ENCODE results near the gene VIPR1. TPM values are rescaled to one million over a fixed set of nuclear protein-coding genes. Genes with fewer than 3 reads are reported as not detected.

VIPR1 gene
- total and polyA plus RNA-seq, 4 donors, result 2.3 to 41.8 (median 14.6) TPM

DNA sequence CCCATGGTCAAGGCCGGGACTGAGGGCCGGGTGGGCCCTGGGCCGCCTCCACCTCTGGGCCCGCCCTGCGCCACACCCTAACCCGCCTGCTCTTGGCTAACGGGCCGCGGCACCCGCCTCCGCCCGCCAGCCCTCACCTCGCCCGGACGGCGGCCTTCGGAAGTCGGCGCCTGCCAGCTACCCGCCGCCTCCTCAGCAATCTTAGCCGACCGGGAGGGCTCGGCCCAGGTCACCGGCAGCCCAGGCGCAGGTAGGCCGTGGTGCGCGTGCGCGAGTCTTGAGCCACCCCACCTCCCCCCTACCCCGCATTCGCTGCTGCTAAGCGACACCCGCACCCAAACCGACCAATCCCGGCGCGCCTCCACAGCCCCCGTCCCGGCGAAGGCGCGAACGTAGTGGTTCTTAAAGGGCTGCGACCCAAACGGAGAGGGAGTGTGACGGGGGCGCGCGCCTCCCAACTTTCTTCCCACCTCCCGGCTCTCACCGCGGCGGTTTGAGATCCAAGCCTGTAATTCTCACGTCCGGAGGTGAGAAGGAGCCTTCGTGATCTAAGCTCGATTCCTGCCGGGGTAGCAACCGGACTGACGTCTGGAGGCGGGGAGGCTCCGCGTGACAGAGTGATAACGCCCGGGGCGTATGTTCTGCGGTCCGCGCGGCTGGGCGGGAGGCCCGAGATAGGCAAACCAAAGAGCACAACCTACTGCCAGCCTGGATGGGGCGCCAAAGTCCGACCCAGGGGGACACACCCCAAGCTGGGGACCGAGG is 79.4 kb downstream of the VIPR1 start, which contains the start of gene SEC22C (continued):
- TF ChIP-seq, protein P1, sequence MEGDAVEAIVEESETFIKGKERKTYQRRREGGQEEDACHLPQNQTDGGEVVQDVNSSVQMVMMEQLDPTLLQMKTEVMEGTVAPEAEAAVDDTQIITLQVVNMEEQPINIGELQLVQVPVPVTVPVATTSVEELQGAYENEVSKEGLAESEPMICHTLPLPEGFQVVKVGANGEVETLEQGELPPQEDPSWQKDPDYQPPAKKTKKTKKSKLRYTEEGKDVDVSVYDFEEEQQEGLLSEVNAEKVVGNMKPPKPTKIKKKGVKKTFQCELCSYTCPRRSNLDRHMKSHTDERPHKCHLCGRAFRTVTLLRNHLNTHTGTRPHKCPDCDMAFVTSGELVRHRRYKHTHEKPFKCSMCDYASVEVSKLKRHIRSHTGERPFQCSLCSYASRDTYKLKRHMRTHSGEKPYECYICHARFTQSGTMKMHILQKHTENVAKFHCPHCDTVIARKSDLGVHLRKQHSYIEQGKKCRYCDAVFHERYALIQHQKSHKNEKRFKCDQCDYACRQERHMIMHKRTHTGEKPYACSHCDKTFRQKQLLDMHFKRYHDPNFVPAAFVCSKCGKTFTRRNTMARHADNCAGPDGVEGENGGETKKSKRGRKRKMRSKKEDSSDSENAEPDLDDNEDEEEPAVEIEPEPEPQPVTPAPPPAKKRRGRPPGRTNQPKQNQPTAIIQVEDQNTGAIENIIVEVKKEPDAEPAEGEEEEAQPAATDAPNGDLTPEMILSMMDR (IDR thresholded peaks at IDR 0.05; ENCODE audit: low read depth, low read length, missing input control), result no peak
- TF ChIP-seq RAD21 (IDR thresholded peaks at IDR 0.05) (peak; percentile 51 to 57), YY1 (IDR thresholded peaks at IDR 0.05) (peak; percentile 59)
- TF ChIP-seq, protein P2, sequence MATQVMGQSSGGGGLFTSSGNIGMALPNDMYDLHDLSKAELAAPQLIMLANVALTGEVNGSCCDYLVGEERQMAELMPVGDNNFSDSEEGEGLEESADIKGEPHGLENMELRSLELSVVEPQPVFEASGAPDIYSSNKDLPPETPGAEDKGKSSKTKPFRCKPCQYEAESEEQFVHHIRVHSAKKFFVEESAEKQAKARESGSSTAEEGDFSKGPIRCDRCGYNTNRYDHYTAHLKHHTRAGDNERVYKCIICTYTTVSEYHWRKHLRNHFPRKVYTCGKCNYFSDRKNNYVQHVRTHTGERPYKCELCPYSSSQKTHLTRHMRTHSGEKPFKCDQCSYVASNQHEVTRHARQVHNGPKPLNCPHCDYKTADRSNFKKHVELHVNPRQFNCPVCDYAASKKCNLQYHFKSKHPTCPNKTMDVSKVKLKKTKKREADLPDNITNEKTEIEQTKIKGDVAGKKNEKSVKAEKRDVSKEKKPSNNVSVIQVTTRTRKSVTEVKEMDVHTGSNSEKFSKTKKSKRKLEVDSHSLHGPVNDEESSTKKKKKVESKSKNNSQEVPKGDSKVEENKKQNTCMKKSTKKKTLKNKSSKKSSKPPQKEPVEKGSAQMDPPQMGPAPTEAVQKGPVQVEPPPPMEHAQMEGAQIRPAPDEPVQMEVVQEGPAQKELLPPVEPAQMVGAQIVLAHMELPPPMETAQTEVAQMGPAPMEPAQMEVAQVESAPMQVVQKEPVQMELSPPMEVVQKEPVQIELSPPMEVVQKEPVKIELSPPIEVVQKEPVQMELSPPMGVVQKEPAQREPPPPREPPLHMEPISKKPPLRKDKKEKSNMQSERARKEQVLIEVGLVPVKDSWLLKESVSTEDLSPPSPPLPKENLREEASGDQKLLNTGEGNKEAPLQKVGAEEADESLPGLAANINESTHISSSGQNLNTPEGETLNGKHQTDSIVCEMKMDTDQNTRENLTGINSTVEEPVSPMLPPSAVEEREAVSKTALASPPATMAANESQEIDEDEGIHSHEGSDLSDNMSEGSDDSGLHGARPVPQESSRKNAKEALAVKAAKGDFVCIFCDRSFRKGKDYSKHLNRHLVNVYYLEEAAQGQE (IDR thresholded peaks at IDR 0.05), result no peak

DNA sequence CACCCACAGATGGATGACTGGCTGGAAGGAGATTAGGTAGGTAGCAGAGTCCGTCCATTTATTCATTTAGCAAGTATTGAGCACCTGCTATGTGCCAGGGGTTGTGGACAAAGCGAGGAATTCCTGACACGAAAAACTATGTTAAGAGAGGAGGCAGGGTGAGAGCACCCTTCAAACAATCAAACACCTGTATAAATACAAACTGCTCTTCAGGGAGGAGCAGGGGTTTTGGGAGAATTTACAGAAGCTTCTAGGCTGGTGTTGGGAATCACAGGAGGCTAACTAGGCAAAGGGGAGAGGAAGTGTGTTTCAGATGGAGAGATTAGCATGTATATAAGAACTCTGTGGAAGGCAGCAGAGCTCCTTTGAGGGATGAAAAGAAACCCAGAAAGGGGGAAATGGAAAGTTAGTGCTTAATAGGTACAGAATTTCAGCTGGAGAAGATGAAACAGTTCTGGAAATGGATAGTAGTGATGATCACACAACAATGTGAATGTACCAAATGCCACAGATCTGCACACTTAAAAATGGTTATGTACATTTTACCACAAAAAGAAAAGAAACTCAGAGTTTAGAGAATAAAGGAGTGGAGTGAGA is 80.1 kb downstream of the VIPR1 start:
- Histone ChIP-seq H3K4me3 (ENCODE audit: low read depth in 1 of 3, low read length in 3 of 3) (peak overlapping the region; percentile 52 to 78 (median 77)), H3K9ac (ENCODE audit: low read depth in 1 of 2, low read length in 2 of 2) (peak overlapping the region in 1 of 2 donors; percentile 5), H3K9me3 (ENCODE audit: control insufficient read depth in 4 of 4, low read length in 3 of 4) (no peaks in the 10 kb centered on the region), H3K27me3 (ENCODE audit: control insufficient read depth in 4 of 4, insufficient read depth in 4 of 4, low read length in 3 of 4) (no peaks in the 10 kb centered on the region), H3K27ac (ENCODE audit: low read depth in 1 of 2, low read length in 2 of 2) (peak overlapping the region; percentile 62 to 74), H3K4me1 (ENCODE audit: control insufficient read depth in 4 of 4, insufficient read depth in 4 of 4, low read length in 3 of 4) (peaks cover 4 to 19% (median 16%) of the 10 kb centered on the region in 4 donors), H3K36me3 (ENCODE audit: control insufficient read depth in 4 of 4, insufficient read depth in 3 of 4, low read depth in 1 of 4, low read length in 3 of 4) (no peaks in the 10 kb centered on the region)
- TF ChIP-seq SP1 (IDR thresholded peaks at IDR 0.05) (no peak), YY1 (IDR thresholded peaks at IDR 0.05) (peak; percentile 8), HNF4A (conservative IDR thresholded peaks at IDR 0.05) (no peak), FOXA1 (IDR thresholded peaks at IDR 0.05) (no peak)
- DNase-seq (ENCODE audit: low spot score), result no peak
- WGBS, result 3% methylated on average over 3 of the region's 3 CpGs

Small RNA genes lying within 50 kb of the gene (small RNA-seq; reads per million reads assigned to genes)
- gene AC092047.1, result not detected

Other genes with a start within 250 kb of the VIPR1 start
- gene CCK, start 236.5 kb upstream of the VIPR1 start, total RNA-seq, result under 1 TPM in 1 of 2 donors, not detected in 1; 0.25 TPM
- not detected for gene CCK, start 236.5 kb upstream of the VIPR1 start, polyA plus RNA-seq
- not detected for gene LYZL4, start 92.0 kb upstream of the VIPR1 start, total RNA-seq
- gene LYZL4, start 92.0 kb upstream of the VIPR1 start, polyA plus RNA-seq, result not detected
- 10 to 100 TPM; 19.2 to 48.5 TPM for gene SEC22C, start 79.3 kb downstream of the VIPR1 start, total RNA-seq
- 10 to 100 TPM; 14.5 to 16.3 TPM for gene SEC22C, start 79.3 kb downstream of the VIPR1 start, polyA plus RNA-seq
- 10 to 100 TPM; 10.0 to 19.5 TPM for gene SS18L2, start 88.2 kb downstream of the VIPR1 start, total RNA-seq
- 10 to 100 TPM; 17.9 to 41.5 TPM for gene SS18L2, start 88.2 kb downstream of the VIPR1 start, polyA plus RNA-seq
- 10 to 100 TPM; 28.5 to 75.5 TPM for gene NKTR, start 98.0 kb downstream of the VIPR1 start, total RNA-seq
- gene NKTR, start 98.0 kb downstream of the VIPR1 start, polyA plus RNA-seq, result 10 to 100 TPM in 1 of 2 donors, 1 to 10 TPM in 1; 5.8 to 27.7 TPM
- 1 to 10 TPM; 2.9 to 7.4 TPM for gene ZBTB47, start 151.1 kb downstream of the VIPR1 start, total RNA-seq
- 1 to 10 TPM in 1 of 2 donors, under 1 TPM in 1; 0.42 to 5.5 TPM for gene ZBTB47, start 151.1 kb downstream of the VIPR1 start, polyA plus RNA-seq
- gene KLHL40, start 182.9 kb downstream of the VIPR1 start, total RNA-seq, result not detected
- gene KLHL40, start 182.9 kb downstream of the VIPR1 start, polyA plus RNA-seq, result not detected
- under 1 TPM in 1 of 2 donors, not detected in 1; 0.17 TPM for gene HHATL, start 200.2 kb downstream of the VIPR1 start, total RNA-seq
- gene HHATL, start 200.2 kb downstream of the VIPR1 start, polyA plus RNA-seq, result not detected